Stimulated activated CD8-positive, alpha-beta memory T cell treated with anti-CD3 and anti-CD28 coated beads, Interleukin-4, amount 100 ng/mL, for 24 hours (primary cell): ENCODE measurements around the gene LONRF2.
"Not testable (repeated sequence)": the region's sequence is repeated elsewhere in the genome, so short reads cannot be mapped to it uniquely, and the experiment has no call there.

Source experiments
- DNase-seq: peaks from one replicate; pipeline ENCODE4 v3.0.0-alpha.2; 2020; ENCODE audit warnings: low read depth

LONRF2 gene

DNA sequence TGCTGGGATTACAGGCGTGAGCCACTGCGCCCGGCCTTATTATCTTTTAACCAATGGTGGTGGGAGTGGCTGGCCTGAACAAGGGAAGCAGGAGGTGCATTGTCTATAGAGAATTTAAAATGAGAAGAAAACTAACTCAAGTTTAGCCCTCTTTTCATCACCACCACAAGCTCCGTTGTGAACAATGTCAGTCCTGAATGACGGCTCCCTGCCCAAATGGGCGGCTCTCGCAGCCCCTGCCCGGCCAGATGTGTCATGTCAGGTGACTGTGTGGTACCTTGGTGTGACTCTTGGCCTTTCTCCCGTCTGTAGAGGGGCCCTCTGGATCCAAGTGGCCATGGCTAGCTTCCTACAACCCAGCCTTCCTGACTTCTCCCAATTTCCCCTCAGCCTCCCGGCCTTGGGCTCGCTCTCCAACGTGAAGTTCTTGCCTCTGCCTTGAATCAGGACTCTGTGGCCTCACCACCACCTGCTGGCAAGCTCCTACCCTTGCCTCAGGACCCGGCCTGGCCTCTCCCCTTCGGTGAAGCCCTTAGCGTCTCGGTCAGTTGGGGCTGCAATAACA, 67.6 kb downstream of the LONRF2 start:
- no peak for DNase-seq

GRCh38 chr2:100253786-100254185, 68.5 kb downstream of the LONRF2 start:
- no peak for DNase-seq

GRCh38 chr2:100252811-100253698, 69.2 kb downstream of the LONRF2 start:
- no peak for DNase-seq

GRCh38 chr2:100250645-100251044, 71.7 kb downstream of the LONRF2 start:
- DNase-seq: no peak

- no peak for DNase-seq
Measured at GRCh38 chr2:100248971-100249370, 73.3 kb downstream of the LONRF2 start.

DNA sequence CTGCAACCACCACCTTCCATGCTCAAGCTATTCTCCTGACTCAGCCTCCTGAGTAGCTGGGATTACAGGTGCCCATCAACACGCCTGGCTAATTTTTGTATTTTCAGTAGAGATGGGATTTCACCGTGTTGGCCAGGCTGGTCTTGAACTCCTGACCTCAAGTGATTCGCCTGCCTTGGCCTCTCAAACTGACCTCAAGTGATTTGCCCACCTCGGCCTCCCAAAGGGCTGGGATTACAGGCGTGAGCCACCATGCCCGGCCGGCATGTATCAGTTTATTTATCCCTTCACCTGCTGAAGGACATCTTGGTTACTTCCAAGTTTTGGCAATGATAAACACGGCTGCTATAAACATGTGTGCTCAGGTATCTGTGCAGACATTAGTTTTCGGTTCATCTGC, 73.7 kb downstream of the LONRF2 start:
- DNase-seq: not testable (repeated sequence)

GRCh38 chr2:100248044-100248330, 74.3 kb downstream of the LONRF2 start:
- no peak for DNase-seq

DNA sequence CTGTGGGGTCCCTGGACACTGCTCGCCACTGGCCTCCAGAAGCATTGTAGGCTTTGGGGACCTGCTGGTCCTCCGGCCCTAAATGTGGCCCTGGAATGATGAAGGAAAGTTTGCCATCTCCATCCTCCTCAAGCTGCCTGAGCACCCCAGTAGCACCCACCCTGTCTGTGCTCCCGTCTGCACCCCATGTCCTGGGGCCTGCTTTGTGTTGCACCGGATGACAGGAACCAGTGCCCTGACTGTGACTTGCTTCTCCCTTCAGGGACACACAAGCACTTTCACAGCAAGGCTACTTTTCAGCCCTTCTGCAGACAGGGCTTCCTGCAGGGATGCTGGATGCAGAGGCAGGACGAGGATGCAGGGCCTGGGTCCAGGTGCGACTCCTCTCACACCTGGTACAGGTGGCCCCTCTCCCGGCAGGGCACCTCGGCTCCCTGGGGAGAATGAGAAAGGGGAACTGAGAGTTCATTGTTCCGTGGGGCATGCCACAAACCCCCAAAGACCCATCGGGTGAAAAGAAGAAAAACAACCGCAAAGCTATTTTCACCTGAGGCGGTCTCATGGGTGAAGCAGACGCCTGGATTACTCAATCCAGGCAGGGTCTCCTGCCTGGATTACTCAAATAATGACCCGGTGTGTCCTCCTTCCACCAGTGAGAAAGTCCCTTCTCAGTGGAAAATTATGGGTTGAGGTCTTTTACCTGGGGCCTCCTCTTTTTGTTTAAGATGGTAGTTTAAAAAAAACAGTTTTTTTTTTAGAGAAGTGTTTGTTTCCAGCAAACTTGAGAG, 74.9 kb downstream of the LONRF2 start:
- no peak for DNase-seq

- no peak for DNase-seq
Measured at GRCh38 chr2:100246163-100247145, 75.8 kb downstream of the LONRF2 start.

DNA sequence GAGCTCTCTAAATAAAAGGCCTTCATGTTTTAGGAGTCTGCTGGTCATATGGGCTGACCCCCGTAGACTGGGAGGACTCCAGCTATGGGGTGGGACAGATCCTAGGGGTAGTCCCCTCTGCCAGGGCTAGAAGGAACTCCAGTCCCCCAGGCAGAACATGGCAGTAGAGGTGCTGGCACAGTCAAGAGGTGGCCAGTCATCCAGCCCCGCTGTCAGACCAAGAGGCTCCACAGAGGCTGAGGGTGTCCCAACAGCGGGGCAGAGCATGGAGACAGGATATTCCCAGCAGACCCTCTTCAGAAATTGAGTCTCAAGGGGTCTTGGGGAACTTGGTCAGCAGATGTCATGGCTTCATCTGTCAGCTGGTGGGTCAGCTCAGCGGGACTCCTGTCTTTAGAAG, 76.6 kb downstream of the LONRF2 start:
- no peak for DNase-seq

DNA sequence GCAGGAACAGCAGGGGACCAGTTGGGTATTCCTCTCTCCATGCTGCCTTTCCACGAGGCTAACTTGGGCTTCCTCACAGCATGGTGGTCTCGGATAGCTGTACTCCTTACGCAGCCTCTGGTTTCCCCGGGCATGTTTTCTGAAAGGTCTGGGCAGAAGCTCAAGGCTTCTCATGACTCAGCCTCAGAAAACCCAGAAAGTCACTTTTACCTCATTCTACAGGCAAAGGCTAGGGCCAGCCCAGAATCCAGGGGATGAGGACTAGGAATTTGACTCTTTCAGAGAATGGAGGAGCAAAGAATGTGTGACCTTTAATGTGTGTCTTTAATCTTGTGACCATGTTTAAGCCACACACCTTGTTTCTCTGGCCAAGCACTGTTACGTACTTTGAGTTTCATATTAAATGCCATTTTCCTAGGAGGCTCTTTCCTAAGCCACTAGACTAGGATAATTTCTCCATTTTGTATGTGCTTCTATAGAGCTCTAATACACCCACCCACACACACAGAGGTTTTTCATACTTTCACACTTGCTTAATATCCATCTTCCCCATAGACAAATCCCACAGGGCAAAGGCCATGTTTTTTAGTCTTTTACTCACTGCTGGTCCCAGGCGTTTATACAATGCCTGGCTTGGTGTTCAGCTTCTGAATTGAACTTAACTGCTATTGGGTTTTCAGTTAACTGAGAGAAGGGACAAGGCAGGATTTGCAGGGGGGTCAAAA, 77.3 kb downstream of the LONRF2 start:
- DNase-seq: no peak

DNA sequence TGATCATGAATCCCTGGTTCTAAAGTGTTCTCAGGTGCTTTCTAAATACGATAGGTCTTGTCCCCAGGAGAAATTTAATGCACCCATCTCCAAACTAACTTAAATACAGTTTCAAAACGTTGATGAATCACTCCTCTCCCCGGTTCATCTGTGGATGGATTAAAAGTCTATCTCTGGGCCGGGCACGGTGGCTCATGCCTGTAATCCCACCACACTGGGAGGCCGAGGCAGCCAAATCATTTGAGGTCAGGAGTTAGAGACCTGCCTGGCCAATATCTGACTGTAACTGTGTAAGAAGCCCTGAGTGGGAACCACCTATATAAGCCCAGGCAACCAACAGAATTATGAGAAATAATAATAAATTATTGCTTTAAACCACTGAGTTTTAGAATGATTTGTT, 78.7 kb downstream of the LONRF2 start:
- no peak for DNase-seq

DNA sequence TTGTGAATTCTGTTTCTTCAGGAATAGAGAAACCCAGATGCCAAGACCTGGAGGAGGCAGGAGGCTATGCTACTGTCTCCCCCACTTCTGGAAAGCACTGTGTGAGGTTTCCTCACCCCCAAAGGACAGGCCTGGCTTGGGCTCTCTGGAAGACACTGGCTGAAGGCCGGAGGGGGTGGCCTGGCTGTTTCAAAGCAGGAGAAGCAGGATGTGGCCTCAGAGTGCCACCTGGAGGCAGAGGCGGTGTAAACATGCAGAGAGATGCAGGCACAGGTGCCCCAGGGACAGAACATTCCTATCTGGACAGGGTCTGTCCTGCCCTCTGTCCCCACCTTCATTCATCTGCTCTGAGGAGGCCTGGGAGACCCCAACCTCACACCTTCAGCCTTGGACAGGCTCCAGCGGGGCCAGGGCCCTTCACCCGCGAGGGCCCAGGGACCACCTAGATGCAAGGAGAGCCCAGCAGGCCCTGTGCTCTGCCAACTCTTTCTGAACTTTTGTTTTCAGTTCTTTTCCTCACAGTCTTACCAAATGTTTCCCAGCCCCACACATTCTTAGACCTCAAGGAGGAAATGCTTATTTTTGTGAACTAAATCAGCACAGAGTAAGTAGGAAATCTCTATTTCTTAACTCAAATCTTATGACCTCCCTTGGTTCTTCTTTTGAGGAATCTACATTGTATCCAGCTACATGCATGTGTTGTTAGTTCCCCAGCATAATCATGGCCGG, 79.2 kb downstream of the LONRF2 start:
- DNase-seq: peak; percentile 26

GRCh38 chr2:100242476-100242875, 79.8 kb downstream of the LONRF2 start:
- DNase-seq: no peak

DNA sequence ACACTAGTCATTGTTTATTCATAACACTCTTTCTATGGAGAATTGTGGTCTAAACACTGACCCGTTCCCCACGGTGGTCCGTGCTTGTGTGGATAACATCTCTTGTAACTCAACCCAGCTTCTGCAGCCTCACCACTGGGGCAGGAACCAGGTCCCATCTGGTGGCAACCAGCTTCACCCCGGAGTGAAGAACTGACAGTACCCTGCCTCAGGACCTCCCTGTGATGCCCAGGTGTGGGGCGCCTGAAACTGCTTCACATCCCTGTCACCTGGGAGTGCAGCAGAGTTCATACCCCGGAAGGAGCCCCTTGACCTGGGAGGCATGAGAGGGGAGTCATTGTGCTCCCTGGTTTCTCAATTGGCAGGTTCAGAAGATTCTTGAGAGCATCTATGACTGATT, 81.1 kb downstream of the LONRF2 start:
- DNase-seq: no peak

- no peak for DNase-seq
Measured at GRCh38 chr2:100240386-100240785, 81.9 kb downstream of the LONRF2 start.

DNA sequence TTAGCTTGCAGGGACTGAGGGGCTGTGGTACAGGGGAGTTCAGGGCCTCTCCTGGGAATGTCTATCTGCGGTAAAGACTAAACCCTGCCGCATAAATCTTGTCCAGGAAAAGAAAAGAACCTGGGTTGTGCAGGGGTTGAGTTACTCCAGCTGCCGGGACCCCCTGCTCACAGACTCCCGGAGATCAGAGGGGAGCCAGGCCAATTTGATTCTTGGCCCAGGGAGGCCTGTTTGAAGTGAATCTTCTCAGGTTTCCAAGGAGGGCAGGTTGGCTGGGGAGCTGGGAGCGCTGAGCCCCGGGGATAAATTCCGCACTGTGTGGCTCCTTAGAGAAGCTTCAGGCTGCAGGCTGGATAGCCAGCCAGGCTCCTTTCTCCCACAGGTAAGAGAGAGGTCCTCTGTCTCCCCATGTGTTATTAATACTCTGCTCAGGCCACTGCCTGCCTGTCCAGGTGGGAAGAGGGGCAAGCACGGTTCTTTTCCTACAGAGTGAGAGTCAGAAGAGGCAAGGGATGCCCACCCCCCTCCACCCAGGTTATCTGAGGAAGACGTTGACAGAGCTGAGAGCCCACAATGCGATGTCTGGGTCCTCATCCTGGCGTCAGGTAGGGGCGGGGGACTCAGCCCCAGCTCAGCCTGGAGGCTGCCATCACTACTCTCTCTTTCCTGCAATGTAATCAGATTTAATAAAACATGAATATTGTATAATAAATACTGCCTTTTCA, 82.7 kb downstream of the LONRF2 start:
- no peak for DNase-seq

- no peak for DNase-seq
Measured at GRCh38 chr2:100238471-100238870, 83.8 kb downstream of the LONRF2 start.

DNA sequence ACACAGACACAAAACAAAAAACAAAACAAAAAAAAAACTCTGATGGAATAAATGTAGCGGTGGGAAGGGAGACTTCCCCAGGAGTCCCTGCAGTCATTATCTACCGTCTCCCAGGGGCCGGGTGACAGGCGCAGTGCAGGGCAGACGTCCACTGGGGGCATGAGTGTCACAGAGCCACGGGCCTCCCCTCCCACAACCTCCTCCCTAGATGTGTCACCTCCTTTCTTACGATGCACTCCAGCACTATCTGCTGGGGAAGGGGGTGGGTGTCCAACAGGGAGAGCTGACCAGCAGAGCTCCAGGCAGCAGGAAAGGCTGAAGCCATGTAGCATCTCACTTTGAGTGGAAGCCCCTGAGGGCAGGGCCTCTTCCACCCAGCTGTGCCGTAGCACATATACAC, 84.5 kb downstream of the LONRF2 start:
- no peak for DNase-seq

GRCh38 chr2:100237163-100237562, 85.1 kb downstream of the LONRF2 start:
- DNase-seq: no peak
